Endodermal cell (in vitro differentiated cells): ENCODE measurements around the gene ZNF319. TPM values are rescaled to one million over a fixed set of nuclear protein-coding genes. Genes with fewer than 3 reads are reported as not detected.

Experiments
- DNase-seq: peaks from one replicate; pipeline ENCODE4 v3.0.0-alpha.2; 2017
- H3K27ac ChIP-seq: 2 replicates; pipeline ENCODE4 v1.5.1; 2013; ENCODE audit warnings: mild to moderate bottlenecking, low read depth, low read length, moderate library complexity
- H3K27me3 ChIP-seq: 2 replicates; pipeline ENCODE4 v1.6.1; 2013; ENCODE audit warnings: mild to moderate bottlenecking, low read length, moderate library complexity; ENCODE audit not compliant: insufficient read depth, control insufficient read depth, poor library complexity, severe bottlenecking
- H3K36me3 ChIP-seq: 2 replicates; pipeline ENCODE4 v1.7.0; 2013; ENCODE audit warnings: mild to moderate bottlenecking, low read length, moderate library complexity; ENCODE audit not compliant: control insufficient read depth, insufficient read depth
- H3K4me1 ChIP-seq: one replicate; pipeline ENCODE4 v1.7.0; 2013; ENCODE audit warnings: low read length; ENCODE audit not compliant: control insufficient read depth, insufficient read depth
- H3K4me3 ChIP-seq: 2 replicates; pipeline ENCODE4 v1.5.1; 2013; ENCODE audit warnings: mild to moderate bottlenecking, low read length, moderate library complexity
- H3K9ac ChIP-seq: 2 replicates; pipeline ENCODE4 v1.6.1; 2013; ENCODE audit warnings: mild to moderate bottlenecking, low read length, moderate library complexity; ENCODE audit not compliant: poor library complexity, severe bottlenecking; ENCODE audit errors: extremely low read depth
- H3K9me3 ChIP-seq: 2 replicates; pipeline ENCODE4 v1.6.1; 2013; ENCODE audit warnings: mild to moderate bottlenecking, low read length, moderate library complexity; ENCODE audit not compliant: control insufficient read depth
- H3K27ac Mint-ChIP-seq: 2 replicates; pipeline ENCODE4 v1.8.0; 2020; ENCODE audit warnings: mixed read lengths
- H3K27me3 Mint-ChIP-seq: 2 replicates; pipeline ENCODE4 v1.8.0; 2021; ENCODE audit warnings: mild to moderate bottlenecking, mixed read lengths; ENCODE audit not compliant: insufficient read depth
- H3K36me3 Mint-ChIP-seq: 2 replicates; pipeline ENCODE4 v1.8.0; 2020; ENCODE audit warnings: low read depth, mixed read lengths
- H3K4me1 Mint-ChIP-seq: 2 replicates; pipeline ENCODE4 v1.8.0; 2020; ENCODE audit warnings: mixed read lengths
- H3K4me3 Mint-ChIP-seq: 2 replicates; pipeline ENCODE4 v1.8.0; 2020; ENCODE audit warnings: mild to moderate bottlenecking, moderate library complexity, mixed read lengths
- H3K9me3 Mint-ChIP-seq: 2 replicates; pipeline ENCODE4 v1.8.0; 2020; ENCODE audit warnings: mild to moderate bottlenecking, mixed read lengths
- CTCF ChIP-seq: fragments of 200-600 bp; sonication (generic); conservative IDR thresholded peaks from 2 replicates; pipeline ENCODE4 v1.5.0; 2021; ENCODE audit warnings: antibody characterized with exemption, mild to moderate bottlenecking
- WGBS, 2 experiments: methylation state at CpG; one replicate each; pipeline versions ENCODE4 v1.1.5 to v1.1.7; 2013; ENCODE audit warnings: missing lambda C conversion rate in 2 of 2, mixed read lengths in 1 of 2; ENCODE audit not compliant: insufficient coverage in 1 of 2, insufficient read length in 1 of 2; 5-methylcytosine and 5-hydroxymethylcytosine counted together
- total RNA-seq, 2 donors: library from RNA; stranded (reverse); fragmentation: NEBNext Ultra II Directional in 1 of 2; extraction: Animal tissue kit (Norgen Biotek cat#: 25700) in 1 of 2; gene quantifications; 2 replicates in 1 of 2; 3 replicates in 1 of 2; pipeline ENCODE4 v1.2.1, GENCODE V29; 2021

The ZNF319 gene
- total RNA-seq, 2 donors from 2014 or later: 9.8 to 10.8 TPM

- Histone ChIP-seq H3K36me3 (peaks cover 10% of the 10 kb centered on the region), H3K27ac (peak overlapping the region; percentile 38), H3K9ac (no peak overlapping the region), H3K4me1 (peaks cover 5% of the 10 kb centered on the region), H3K4me3 (no peak overlapping the region), H3K27me3 (no peaks in the 10 kb centered on the region), H3K9me3 (no peaks in the 10 kb centered on the region)
- 93 to 100% methylated on average over 3 to 13 of the region's 13 CpGs for WGBS, 2 experiments
- peaks cover 9% of the 10 kb centered on the region for H3K4me1 Mint-ChIP-seq
- no peaks in the 10 kb centered on the region for H3K9me3 Mint-ChIP-seq
- no peak overlapping the region for H3K27ac Mint-ChIP-seq
- TF ChIP-seq CTCF: no peak
- DNase-seq: peak; percentile 38
- peaks cover 6% of the 10 kb centered on the region for H3K36me3 Mint-ChIP-seq
- no peak overlapping the region for H3K4me3 Mint-ChIP-seq
- no peaks in the 10 kb centered on the region for H3K27me3 Mint-ChIP-seq
Observed at GRCh38 chr16:58048494-58049231, 48.2 kb upstream of the ZNF319 start.

GRCh38 chr16:58047557-58048348 is 47.3 kb upstream of the ZNF319 start:
- H3K4me3 ChIP-seq: no peak overlapping the region
- peak overlapping the region; percentile 49 for H3K27ac ChIP-seq
- no peak overlapping the region for H3K9ac ChIP-seq
- WGBS, 2 experiments: 83 to 92% methylated on average over 4 to 19 of the region's 19 CpGs
- Mint-ChIP-seq H3K9me3 (no peaks in the 10 kb centered on the region), H3K4me1 (peaks cover 9% of the 10 kb centered on the region), H3K36me3 (peaks cover 14% of the 10 kb centered on the region), H3K4me3 (no peak overlapping the region), H3K27ac (peak overlapping the region; percentile 66), H3K27me3 (no peaks in the 10 kb centered on the region)
- H3K27me3 ChIP-seq: no peaks in the 10 kb centered on the region
- no peak for TF ChIP-seq CTCF
- peak; percentile 74 for DNase-seq
- peaks cover 5% of the 10 kb centered on the region for H3K4me1 ChIP-seq
- H3K36me3 ChIP-seq: peaks cover 17% of the 10 kb centered on the region
- no peaks in the 10 kb centered on the region for H3K9me3 ChIP-seq

- Mint-ChIP-seq H3K4me3 (no peak overlapping the region), H3K27me3 (no peaks in the 10 kb centered on the region), H3K36me3 (peaks cover 22% of the 10 kb centered on the region), H3K4me1 (peaks cover 9% of the 10 kb centered on the region), H3K9me3 (no peaks in the 10 kb centered on the region), H3K27ac (peak overlapping the region; percentile 66)
- DNase-seq: peak; percentile 44
- H3K4me3 ChIP-seq: no peak overlapping the region
- peaks cover 5% of the 10 kb centered on the region for H3K4me1 ChIP-seq
- H3K27ac ChIP-seq: no peak overlapping the region
- no peak for TF ChIP-seq CTCF
- 75 to 93% methylated on average over 3 to 6 of the region's 6 CpGs for WGBS, 2 experiments
- peaks cover 23% of the 10 kb centered on the region for H3K36me3 ChIP-seq
- H3K9me3 ChIP-seq: no peaks in the 10 kb centered on the region
- no peaks in the 10 kb centered on the region for H3K27me3 ChIP-seq
- H3K9ac ChIP-seq: no peak overlapping the region
Observed at GRCh38 chr16:58046936-58047335, 46.5 kb upstream of the ZNF319 start.
